ENCODE data around the gene KAZN. TPM values are rescaled to one million over a fixed set of nuclear protein-coding genes. Genes with fewer than 3 reads are reported as not detected.

Gene KAZN
- total and polyA plus RNA-seq, 2 of the 8 experiments (the other 6 are each of a cell fraction or from before 2014, with no cell fraction given): 3.7 to 11.8 TPM

GRCh38 chr1:14666373-14666772 lies 67.9 kb downstream of the KAZN start:
- CTCF ChIA-PET (ENCODE audit: partially characterized antibody): no interaction called here
- TF ChIP-seq CHD2 (IDR thresholded peaks at IDR 0.05; ENCODE audit: low read length) (no peak), ZNF274 (IDR thresholded peaks at IDR 0.05; ENCODE audit: borderline replicate concordance, extremely low read depth, low read length) (no peak), CREB1 (IDR thresholded peaks at IDR 0.05) (no peak), ATF3 (IDR thresholded peaks at IDR 0.05; ENCODE audit: insufficient read depth, low read depth, low read length) (no peak), TEAD4 (IDR thresholded peaks at IDR 0.05; ENCODE audit: low read depth, low read length) (no peak), RAD21 (IDR thresholded peaks at IDR 0.05 in 1 of 2, conservative IDR thresholded peaks at IDR 0.05 in 1 of 2; ENCODE audit: low read depth in 2 of 2, low read length in 2 of 2) (no peak), BRCA1 (IDR thresholded peaks at IDR 0.05; ENCODE audit: low read depth, low read length) (no peak), CBX8 (IDR thresholded peaks at IDR 0.05; ENCODE audit: borderline replicate concordance, low read depth, low read length) (no peak), YY1 (IDR thresholded peaks at IDR 0.05; ENCODE audit: low read depth, low read length) (no peak), TCF12 (IDR thresholded peaks at IDR 0.05; ENCODE audit: low read depth, low read length) (no peak), RNF2 (IDR thresholded peaks at IDR 0.05; ENCODE audit: borderline replicate concordance, low read depth, low read length, missing control alignments, poor library complexity, severe bottlenecking) (no peak), JUN (IDR thresholded peaks at IDR 0.05; ENCODE audit: low read depth, low read length) (no peak)
- TF ChIP-seq, protein P1, sequence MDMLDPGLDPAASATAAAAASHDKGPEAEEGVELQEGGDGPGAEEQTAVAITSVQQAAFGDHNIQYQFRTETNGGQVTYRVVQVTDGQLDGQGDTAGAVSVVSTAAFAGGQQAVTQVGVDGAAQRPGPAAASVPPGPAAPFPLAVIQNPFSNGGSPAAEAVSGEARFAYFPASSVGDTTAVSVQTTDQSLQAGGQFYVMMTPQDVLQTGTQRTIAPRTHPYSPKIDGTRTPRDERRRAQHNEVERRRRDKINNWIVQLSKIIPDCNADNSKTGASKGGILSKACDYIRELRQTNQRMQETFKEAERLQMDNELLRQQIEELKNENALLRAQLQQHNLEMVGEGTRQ (IDR thresholded peaks at IDR 0.05; ENCODE audit: low read length): no peak

More at GRCh38 chr1:14666373-14666772, 67.9 kb downstream of the KAZN start:
- 91% methylated on average over 6 of the region's 6 CpGs; no CpG with 5 or more reads in 1 of the 2 experiments for WGBS, 2 experiments (ENCODE audit: extremely low coverage in 1 of 2, insufficient coverage in 1 of 2, insufficient read length in 1 of 2, insufficient replicate concordance in 2 of 2, low coverage in 1 of 2, low lambda C conversion rate in 2 of 2, missing lambda C conversion rate in 1 of 2)
- H2AFZ ChIP-seq (ENCODE audit: low read length): no peak overlapping the region
- no peak overlapping the region for H3K4me2 ChIP-seq (ENCODE audit: insufficient read depth in 1 of 2, low read depth in 2 of 2, low read length in 2 of 2)
- DNase-seq (ENCODE audit: low read depth in 1 of 2, low spot score in 2 of 2) (no peak), FAIRE-seq (no peak)
- no peak overlapping the region for H3K18ac ChIP-seq (ENCODE audit: extremely low read depth, low read length)
- no peak overlapping the region for H2BK20ac ChIP-seq (ENCODE audit: low read length)
- H2BK5ac ChIP-seq (ENCODE audit: low read depth, low read length): no peak overlapping the region
- H4K91ac ChIP-seq (replicated peaks; ENCODE audit: insufficient read length, low read length): no peak overlapping the region
- no peaks in the 10 kb centered on the region for H3K79me1 ChIP-seq (ENCODE audit: low read depth, low read length)
- H2BK120ac ChIP-seq (replicated peaks; ENCODE audit: low read depth, low read length): no peak overlapping the region
- no peaks in the 10 kb centered on the region; the same call in 1 of the 2 replicates for H3K23me2 ChIP-seq (ENCODE audit: low read depth, low read length)
- H3K36me3 ChIP-seq (ENCODE audit: control insufficient read depth in 2 of 4, insufficient read depth in 4 of 4, low read length in 3 of 4): no peaks in the 10 kb centered on the region
- H3K56ac ChIP-seq (replicated peaks; ENCODE audit: insufficient read length, low read depth, low read length): no peak overlapping the region
- H3K4me3 ChIP-seq (ENCODE audit: extremely low read depth in 1 of 4, insufficient read depth in 2 of 4, low read depth in 3 of 4, low read length in 4 of 4): no peak overlapping the region
- no peak overlapping the region for H4K5ac ChIP-seq (ENCODE audit: insufficient read length, low read depth, low read length)
- no peaks in the 10 kb centered on the region for H3K9me3 ChIP-seq (ENCODE audit: insufficient read depth in 2 of 2, low read depth in 1 of 2, low read length in 1 of 2)
- peaks cover 0 to 4% (median 0%) of the 10 kb centered on the region in 4 experiments; a peak in 2 of 7 replicates for H3K4me1 ChIP-seq (replicated peaks in 1 of 4; ENCODE audit: control insufficient read depth in 3 of 4, insufficient read depth in 4 of 4, low read length in 3 of 4)
- POLR2A ChIA-PET (ENCODE audit: partially characterized antibody): no interaction called here
- no peak overlapping the region for H2AK5ac ChIP-seq (ENCODE audit: low read depth, low read length)
- H3K27ac ChIP-seq (ENCODE audit: low read depth, low read length): no peak overlapping the region
- no peaks in the 10 kb centered on the region for H3K27me3 ChIP-seq (replicated peaks in 1 of 4; ENCODE audit: control insufficient read depth in 3 of 4, extremely low read depth in 1 of 4, insufficient read depth in 3 of 4, low read length in 3 of 4)
- no peak overlapping the region for H2BK15ac ChIP-seq (ENCODE audit: low read length)
- no peak overlapping the region for H3K23ac ChIP-seq (ENCODE audit: insufficient read length)
- H3K14ac ChIP-seq (ENCODE audit: insufficient read length): no peak overlapping the region
- no peak overlapping the region for H4K8ac ChIP-seq (ENCODE audit: extremely low read depth, insufficient read depth, low read length)
- H4K20me1 ChIP-seq (replicated peaks in 1 of 2; ENCODE audit: control insufficient read depth in 1 of 2, insufficient read depth in 2 of 2, low read length in 2 of 2): no peaks in the 10 kb centered on the region
- no peak overlapping the region for H3K4ac ChIP-seq (replicated peaks; ENCODE audit: insufficient read length, low read depth, low read length)
- no peaks in the 10 kb centered on the region for H3K79me2 ChIP-seq (ENCODE audit: control insufficient read depth in 1 of 2, insufficient read depth in 2 of 2, low read length in 2 of 2)
- H2BK12ac ChIP-seq (ENCODE audit: low read depth, low read length): no peak overlapping the region
- H3K9ac ChIP-seq (replicated peaks in 1 of 4; ENCODE audit: extremely low read depth in 1 of 4, low read depth in 3 of 4, low read length in 3 of 4): no peak overlapping the region
